H1 (cell line): Measurements from ENCODE around the gene H6PD. TPM values are rescaled to one million over a fixed set of nuclear protein-coding genes. Genes with fewer than 3 reads are reported as not detected.

ENCODE experiments used
- CTCF ChIA-PET: fragments of 300-600 bp; sonication (Branson Sonifier 250); formaldehyde crosslinking; loops from one replicate; lab custom pipeline; 2021; ENCODE audit not compliant: partially characterized antibody; lab: Charles Lee
- POLR2A ChIA-PET: fragments of 300-600 bp; sonication (Branson Sonifier 250); formaldehyde crosslinking; loops from one replicate; lab custom pipeline; 2021; ENCODE audit warnings: inconsistent platforms; ENCODE audit not compliant: partially characterized antibody; lab: Charles Lee
- DNase-seq, 2 experiments: peaks; one replicate each; pipeline versions ENCODE4 v3.0.0 to v3.0.0-alpha.2; 2010 to 2022; ENCODE audit warnings: low spot score in 2 of 2, low read depth in 1 of 2, mixed read lengths in 1 of 2
- FAIRE-seq: peaks from 2 replicates; lab custom pipeline; 2011; peaks lifted over from hg19 to GRCh38; lab: Jason Lieb, UNC
- H2AFZ ChIP-seq: 2 replicates; pipeline ENCODE4 v1.8.1; 2012; ENCODE audit warnings: low read length, inconsistent platforms
- H2AK5ac ChIP-seq: 2 replicates; pipeline ENCODE4 v1.6.1; 2013; ENCODE audit warnings: low read depth, low read length
- H2BK120ac ChIP-seq: replicated peaks from 2 replicates; pipeline ENCODE3; 2013; ENCODE audit warnings: low read depth, low read length, inconsistent platforms
- H2BK12ac ChIP-seq: 2 replicates; pipeline ENCODE4 v1.6.1; 2013; ENCODE audit warnings: low read depth, low read length
- H2BK15ac ChIP-seq: 2 replicates; pipeline ENCODE4 v1.6.1; 2013; ENCODE audit warnings: low read length
- H2BK20ac ChIP-seq: 2 replicates; pipeline ENCODE4 v1.6.1; 2013; ENCODE audit warnings: low read length
- H2BK5ac ChIP-seq: 2 replicates; pipeline ENCODE4 v1.6.1; 2013; ENCODE audit warnings: low read depth, low read length
- H3K14ac ChIP-seq: 2 replicates; pipeline ENCODE4 v1.6.1; 2013; ENCODE audit warnings: inconsistent platforms; ENCODE audit not compliant: insufficient read length
- H3K18ac ChIP-seq: 2 replicates; pipeline ENCODE4 v1.6.1; 2013; ENCODE audit warnings: low read length; ENCODE audit errors: extremely low read depth
- H3K23ac ChIP-seq: 2 replicates; pipeline ENCODE4 v1.6.1; 2013; ENCODE audit warnings: inconsistent platforms; ENCODE audit not compliant: insufficient read length
- H3K23me2 ChIP-seq: 2 replicates; pipeline ENCODE4 v1.6.1; 2013; ENCODE audit warnings: low read depth, low read length
- H3K27ac ChIP-seq: 2 replicates; pipeline ENCODE4 v1.6.1; 2011; ENCODE audit warnings: low read depth, low read length, inconsistent platforms
- H3K27me3 ChIP-seq, 4 experiments: replicated peaks in 1 of 4; 1 replicate in 1 of 4; 2 replicates in 3 of 4; pipeline versions ENCODE4 v1.6.1 to v1.8.1; 2011 to 2013; ENCODE audit warnings: low read length in 3 of 4, mild to moderate bottlenecking in 3 of 4, inconsistent platforms in 2 of 4, mixed read lengths in 2 of 4, moderate library complexity in 1 of 4; ENCODE audit not compliant: control insufficient read depth in 3 of 4, insufficient read depth in 3 of 4; ENCODE audit errors: extremely low read depth in 1 of 4
- H3K36me3 ChIP-seq, 4 experiments: 2 replicates each; pipeline versions ENCODE4 v1.6.1 to v1.8.1; 2011 to 2013; ENCODE audit warnings: mild to moderate bottlenecking in 4 of 4, low read length in 3 of 4, moderate library complexity in 2 of 4, control low read depth in 1 of 4, inconsistent platforms in 1 of 4; ENCODE audit not compliant: insufficient read depth in 4 of 4, control insufficient read depth in 2 of 4
- H3K4ac ChIP-seq: replicated peaks from 2 replicates; pipeline ENCODE3; 2013; ENCODE audit warnings: low read length, low read depth, mixed read lengths, inconsistent platforms; ENCODE audit not compliant: insufficient read length
- H3K4me1 ChIP-seq, 4 experiments: replicated peaks in 1 of 4; 1 replicate in 1 of 4; 2 replicates in 3 of 4; pipeline versions ENCODE4 v1.6.1 to v1.8.1; 2011 to 2013; ENCODE audit warnings: low read length in 3 of 4, inconsistent platforms in 2 of 4, mixed read lengths in 1 of 4; ENCODE audit not compliant: insufficient read depth in 4 of 4, control insufficient read depth in 3 of 4
- H3K4me2 ChIP-seq, 2 experiments: 2 replicates each; pipeline versions ENCODE4 v1.6.1 to v1.8.1; 2011 to 2013; ENCODE audit warnings: low read depth in 2 of 2, low read length in 2 of 2, control low read depth in 1 of 2, inconsistent platforms in 1 of 2, mild to moderate bottlenecking in 1 of 2; ENCODE audit not compliant: insufficient read depth in 1 of 2
- H3K4me3 ChIP-seq, 4 experiments: fragments of 200-600, 300-600 bp in 1 of 4; sonication (generic), shearing (Covaris generic), sonication (Bioruptor Twin) in 1 of 4; 2 replicates each; pipeline versions ENCODE4 v1.5.1 to v1.8.1; 2011 to 2016; ENCODE audit warnings: low read length in 4 of 4, low read depth in 3 of 4, control low read depth in 2 of 4, inconsistent platforms in 2 of 4, mild to moderate bottlenecking in 2 of 4, mixed read lengths in 1 of 4, moderate library complexity in 1 of 4; ENCODE audit not compliant: insufficient read depth in 2 of 4; ENCODE audit errors: extremely low read depth in 1 of 4
- H3K56ac ChIP-seq: replicated peaks from 2 replicates; pipeline ENCODE3; 2013; ENCODE audit warnings: low read depth, mild to moderate bottlenecking, mixed read lengths, low read length, inconsistent platforms; ENCODE audit not compliant: insufficient read length
- H3K79me1 ChIP-seq: 2 replicates; pipeline ENCODE4 v1.6.1; 2013; ENCODE audit warnings: low read depth, low read length, control low read depth
- H3K79me2 ChIP-seq, 2 experiments: 2 replicates each; pipeline versions ENCODE4 v1.6.1 to v1.8.1; 2012 to 2013; ENCODE audit warnings: low read length in 2 of 2, mild to moderate bottlenecking in 2 of 2, inconsistent platforms in 1 of 2; ENCODE audit not compliant: insufficient read depth in 2 of 2, control insufficient read depth in 1 of 2
- H3K9ac ChIP-seq, 4 experiments: replicated peaks in 1 of 4; 1 replicate in 1 of 4; 2 replicates in 3 of 4; pipeline versions ENCODE4 v1.6.1 to v1.8.1; 2011 to 2013; ENCODE audit warnings: low read depth in 3 of 4, low read length in 3 of 4, control low read depth in 2 of 4, mild to moderate bottlenecking in 2 of 4, moderate library complexity in 2 of 4, inconsistent platforms in 1 of 4; ENCODE audit errors: extremely low read depth in 1 of 4
- H3K9me3 ChIP-seq, 2 experiments: 2 replicates each; pipeline versions ENCODE4 v1.6.1 to v1.8.1; 2012 to 2013; ENCODE audit warnings: mild to moderate bottlenecking in 2 of 2, moderate library complexity in 2 of 2, control low read depth in 1 of 2, inconsistent platforms in 1 of 2, low read depth in 1 of 2, low read length in 1 of 2, mixed read lengths in 1 of 2; ENCODE audit not compliant: insufficient read depth in 2 of 2
- H4K20me1 ChIP-seq, 2 experiments: replicated peaks in 1 of 2; 2 replicates each; pipeline versions ENCODE3 to v1.8.1; 2011 to 2013; ENCODE audit warnings: inconsistent platforms in 2 of 2, low read length in 2 of 2, mild to moderate bottlenecking in 1 of 2; ENCODE audit not compliant: insufficient read depth in 2 of 2, control insufficient read depth in 1 of 2
- H4K5ac ChIP-seq: 2 replicates; pipeline ENCODE4 v1.6.1; 2013; ENCODE audit warnings: low read length, low read depth, mixed read lengths, inconsistent platforms; ENCODE audit not compliant: insufficient read length
- H4K8ac ChIP-seq: 2 replicates; pipeline ENCODE4 v1.8.0; 2013; ENCODE audit warnings: mild to moderate bottlenecking, moderate library complexity, low read length, inconsistent platforms; ENCODE audit not compliant: insufficient read depth; ENCODE audit errors: extremely low read depth
- H4K91ac ChIP-seq: replicated peaks from 2 replicates; pipeline ENCODE3; 2013; ENCODE audit warnings: low read length, mixed read lengths, inconsistent platforms; ENCODE audit not compliant: insufficient read length
- EP300 ChIP-seq, 2 experiments: IDR thresholded peaks; 1 replicate in 1 of 2; 2 replicates in 1 of 2; pipeline ENCODE4 v1.6.1; 2011 to 2012; ENCODE audit warnings: low read depth in 2 of 2, low read length in 2 of 2, mild to moderate bottlenecking in 2 of 2, borderline replicate concordance in 1 of 2, inconsistent platforms in 1 of 2, moderate library complexity in 1 of 2
- EZH2 ChIP-seq: fragments of 200-600 bp; sonication (generic); IDR thresholded peaks from 2 replicates; pipeline ENCODE4 v1.7.1; 2012; ENCODE audit warnings: low read depth, mild to moderate bottlenecking, moderate library complexity, low read length, inconsistent platforms; ENCODE audit not compliant: severe bottlenecking
- MAX ChIP-seq: IDR thresholded peaks from 2 replicates; pipeline ENCODE4 v1.6.1; 2012; ENCODE audit warnings: inconsistent platforms
- ZNF274 ChIP-seq: IDR thresholded peaks from 2 replicates; pipeline ENCODE4 v1.7.0; 2012; ENCODE audit warnings: low read length, borderline replicate concordance; ENCODE audit errors: extremely low read depth
- WGBS, 2 experiments: shearing (Covaris generic) in 1 of 2; methylation state at CpG; one replicate each; pipeline versions ENCODE4 v1.1.6 to v1.1.7; 2013 to 2015; ENCODE audit warnings: low lambda C conversion rate in 2 of 2, mixed read lengths in 2 of 2, inconsistent platforms in 1 of 2, low coverage in 1 of 2, missing lambda C conversion rate in 1 of 2; ENCODE audit not compliant: insufficient replicate concordance in 2 of 2, insufficient coverage in 1 of 2, insufficient read length in 1 of 2; ENCODE audit errors: extremely low coverage in 1 of 2, missing lambda C conversion rate in 1 of 2; 5-methylcytosine and 5-hydroxymethylcytosine counted together
- polyA plus RNA-seq, 7 experiments: library from polyadenylated mRNA; depleted of rRNA in 3 of 7; stranded (reverse) in 5 of 7; unstranded in 2 of 7; fragments of >200 nt in 5 of 7; fragments of 200-250 nt in 2 of 7; gene quantifications; 1 replicate in 5 of 7; 2 replicates in 1 of 7; 4 replicates in 1 of 7; pipeline versions ENCODE4 v1.2.1 to v1.2.3, GENCODE V29; 2011 to 2013; ENCODE audit warnings: missing spikeins in 2 of 7, mixed read lengths in 2 of 7
- total RNA-seq: library from RNA; stranded (reverse); fragmentation: NEBNext Ultra II Directional; extraction: Animal tissue kit (Norgen Biotek cat#: 25700); gene quantifications from 2 replicates; pipeline ENCODE4 v1.2.1, GENCODE V29; 2021

The H6PD gene
- total and polyA plus RNA-seq, 2 of the 8 experiments (the other 6 are each of a cell fraction or from before 2014, with no cell fraction given) = 3.6 to 3.8 TPM

DNA sequence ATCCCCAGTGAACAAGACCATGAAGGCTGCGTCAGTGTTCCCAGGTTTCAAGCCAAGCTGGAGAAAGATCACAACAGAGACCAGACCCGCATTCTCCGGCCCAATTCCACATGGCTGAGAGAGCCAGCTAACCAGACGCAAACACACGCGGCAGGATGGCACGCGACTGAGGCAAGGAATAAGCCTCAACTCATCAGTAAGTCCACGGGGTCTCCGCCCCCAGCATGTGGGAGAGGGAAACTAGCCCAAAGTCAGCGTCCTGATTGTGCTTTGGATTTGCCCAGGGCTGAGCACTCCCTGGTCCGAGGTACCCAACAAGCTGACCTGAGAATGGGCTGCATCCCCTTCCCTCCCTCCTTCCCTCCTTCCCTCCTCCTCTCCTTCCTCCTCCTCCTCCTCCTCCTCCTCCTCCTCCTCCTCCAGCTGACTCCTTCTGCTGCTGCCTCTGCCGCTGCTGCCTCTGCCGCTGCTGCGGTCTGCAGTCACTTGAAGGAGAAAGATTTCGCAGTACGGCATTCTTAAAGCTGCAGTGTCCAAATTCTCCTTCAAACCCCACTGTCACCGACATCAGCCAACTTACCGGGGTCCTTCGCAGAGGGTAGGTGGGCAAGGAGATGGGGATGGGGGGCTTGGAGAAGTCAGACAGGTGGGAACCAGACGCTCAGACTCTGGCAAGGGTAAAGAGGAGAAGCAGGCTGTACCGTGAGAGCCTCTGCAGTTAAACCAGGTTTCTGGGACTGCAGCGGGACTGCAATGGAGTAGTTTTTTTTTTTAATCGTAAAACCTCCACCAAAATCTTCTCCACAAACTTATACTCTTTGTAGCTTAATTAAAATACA, 33.0 kb upstream of the H6PD start:
- WGBS, 2 experiments = 9% methylated on average over 24 of the region's 24 CpGs; no CpG with 5 or more reads in 1 of the 2 experiments
- FAIRE-seq = no peak
- peaks cover 44 to 80% (median 69%) of the 10 kb centered on the region in 4 experiments for H3K27me3 ChIP-seq
- TF ChIP-seq MAX (peak; percentile 55; the same call in 1 of the 2 replicates), EP300 (IDR thresholded peaks at IDR 0.05; ENCODE audit: borderline replicate concordance in 1 of 2, low read depth in 2 of 2, low read length in 2 of 2) (no peak), EZH2 (peak; percentile 47), ZNF274 (no peak)

More for the DNA sequence above, 33.0 kb upstream of the H6PD start:
- no peaks in the 10 kb centered on the region for H3K79me2 ChIP-seq
- H3K4ac ChIP-seq = no peak overlapping the region
- H3K23me2 ChIP-seq = peaks cover 9% of the 10 kb centered on the region; the same call in 1 of the 2 replicates
- no peak overlapping the region for H2AK5ac ChIP-seq
- H4K20me1 ChIP-seq = peaks cover 1 to 4% of the 10 kb centered on the region in 2 experiments
- no peak overlapping the region for H3K23ac ChIP-seq
- no peak overlapping the region for H3K56ac ChIP-seq
- H2AFZ ChIP-seq = peak overlapping the region; percentile 91
- H4K8ac ChIP-seq = no peak overlapping the region
- peak overlapping the region; percentile 28 to 64 (median 46); a peak in 7 of 8 replicates for H3K4me3 ChIP-seq
- H2BK12ac ChIP-seq = peak overlapping the region; percentile 68; the same call in 1 of the 2 replicates
- CTCF ChIA-PET = interaction anchor here (0.6 to 4.1 kb wide), 20 partner anchors 8 to 975 kb away, joined by 3 to 38 read pairs (median 4); partner anchors contain the start of gene H6PD
- no peak overlapping the region for H2BK5ac ChIP-seq
- peak overlapping the region; percentile 76 to 95 for H3K4me2 ChIP-seq
- H4K5ac ChIP-seq = no peak overlapping the region
- no peak overlapping the region for H2BK120ac ChIP-seq
- H3K18ac ChIP-seq = peak overlapping the region; percentile 29; the same call in 1 of the 2 replicates
- no peak for DNase-seq
- H3K9ac ChIP-seq = no peak overlapping the region
- H2BK20ac ChIP-seq = peak overlapping the region; percentile 72; the same call in 1 of the 2 replicates
- H3K14ac ChIP-seq = no peak overlapping the region
- POLR2A ChIA-PET = interaction anchor here (0.6 to 1.3 kb wide), 4 partner anchors 8 to 371 kb away, joined by 3 to 5 read pairs (median 3); no protein-coding TSS in a partner anchor
- no peak overlapping the region for H4K91ac ChIP-seq
- H3K9me3 ChIP-seq = no peaks in the 10 kb centered on the region; a peak in 1 of 4 replicates
- H3K27ac ChIP-seq = no peak overlapping the region
- peak overlapping the region; percentile 92; the same call in 1 of the 2 replicates for H2BK15ac ChIP-seq
- H3K4me1 ChIP-seq = peaks cover 0 to 19% (median 7%) of the 10 kb centered on the region in 4 experiments; a peak in 6 of 7 replicates
- no peaks in the 10 kb centered on the region for H3K79me1 ChIP-seq
- no peaks in the 10 kb centered on the region for H3K36me3 ChIP-seq
